MM.1S (cell line): ENCODE results near the gene KCNQ4.

Experiments
- CTCF ChIP-seq: fragments of 300-600 bp; sonication (generic); IDR thresholded peaks from 2 replicates; pipeline ENCODE4 v1.5.1; 2016; ENCODE audit warnings: antibody characterized with exemption, low read length, mixed read lengths
- EZH2 ChIP-seq: fragments of 300-600 bp; sonication (generic); optimal IDR thresholded peaks from 2 replicates; pipeline ENCODE3; 2017; ENCODE audit warnings: low read depth, mild to moderate bottlenecking, antibody characterized with exemption, low read length, mixed read lengths

DNA sequence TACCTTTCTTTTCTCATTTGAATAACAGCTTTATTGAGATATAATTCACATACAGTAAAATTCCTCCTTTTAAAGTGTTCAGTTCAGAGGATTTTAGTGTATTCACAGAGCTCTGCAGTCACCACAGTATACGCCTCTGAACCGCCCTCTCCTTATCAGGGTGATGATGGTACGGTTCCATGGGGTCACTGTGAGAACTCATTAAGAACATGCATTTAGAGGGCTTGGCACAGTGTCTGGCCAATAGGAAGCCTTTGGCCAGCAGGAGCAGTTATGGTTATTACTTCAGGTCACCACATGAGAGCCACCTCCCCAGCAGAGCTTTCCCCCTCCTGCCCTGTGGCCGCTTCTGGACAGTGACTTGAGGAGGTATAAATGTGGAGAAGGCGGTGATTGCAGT lies 27.3 kb downstream of the KCNQ4 start:
- TF ChIP-seq CTCF (no peak), EZH2 (no peak)
